ENCODE data around the gene DENND4B. TPM values are rescaled to one million over a fixed set of nuclear protein-coding genes. Genes with fewer than 3 reads are reported as not detected.
A peak's percentile ranks its signal among the peaks of the same experiment; 100 is the strongest.

DENND4B gene
- total and polyA plus RNA-seq, 9 of the 15 experiments (the other 6 are each of a cell fraction or from before 2014, with no cell fraction given): 9.5 to 80.5 (median 23.1) TPM

- TF ChIP-seq, protein P1, sequence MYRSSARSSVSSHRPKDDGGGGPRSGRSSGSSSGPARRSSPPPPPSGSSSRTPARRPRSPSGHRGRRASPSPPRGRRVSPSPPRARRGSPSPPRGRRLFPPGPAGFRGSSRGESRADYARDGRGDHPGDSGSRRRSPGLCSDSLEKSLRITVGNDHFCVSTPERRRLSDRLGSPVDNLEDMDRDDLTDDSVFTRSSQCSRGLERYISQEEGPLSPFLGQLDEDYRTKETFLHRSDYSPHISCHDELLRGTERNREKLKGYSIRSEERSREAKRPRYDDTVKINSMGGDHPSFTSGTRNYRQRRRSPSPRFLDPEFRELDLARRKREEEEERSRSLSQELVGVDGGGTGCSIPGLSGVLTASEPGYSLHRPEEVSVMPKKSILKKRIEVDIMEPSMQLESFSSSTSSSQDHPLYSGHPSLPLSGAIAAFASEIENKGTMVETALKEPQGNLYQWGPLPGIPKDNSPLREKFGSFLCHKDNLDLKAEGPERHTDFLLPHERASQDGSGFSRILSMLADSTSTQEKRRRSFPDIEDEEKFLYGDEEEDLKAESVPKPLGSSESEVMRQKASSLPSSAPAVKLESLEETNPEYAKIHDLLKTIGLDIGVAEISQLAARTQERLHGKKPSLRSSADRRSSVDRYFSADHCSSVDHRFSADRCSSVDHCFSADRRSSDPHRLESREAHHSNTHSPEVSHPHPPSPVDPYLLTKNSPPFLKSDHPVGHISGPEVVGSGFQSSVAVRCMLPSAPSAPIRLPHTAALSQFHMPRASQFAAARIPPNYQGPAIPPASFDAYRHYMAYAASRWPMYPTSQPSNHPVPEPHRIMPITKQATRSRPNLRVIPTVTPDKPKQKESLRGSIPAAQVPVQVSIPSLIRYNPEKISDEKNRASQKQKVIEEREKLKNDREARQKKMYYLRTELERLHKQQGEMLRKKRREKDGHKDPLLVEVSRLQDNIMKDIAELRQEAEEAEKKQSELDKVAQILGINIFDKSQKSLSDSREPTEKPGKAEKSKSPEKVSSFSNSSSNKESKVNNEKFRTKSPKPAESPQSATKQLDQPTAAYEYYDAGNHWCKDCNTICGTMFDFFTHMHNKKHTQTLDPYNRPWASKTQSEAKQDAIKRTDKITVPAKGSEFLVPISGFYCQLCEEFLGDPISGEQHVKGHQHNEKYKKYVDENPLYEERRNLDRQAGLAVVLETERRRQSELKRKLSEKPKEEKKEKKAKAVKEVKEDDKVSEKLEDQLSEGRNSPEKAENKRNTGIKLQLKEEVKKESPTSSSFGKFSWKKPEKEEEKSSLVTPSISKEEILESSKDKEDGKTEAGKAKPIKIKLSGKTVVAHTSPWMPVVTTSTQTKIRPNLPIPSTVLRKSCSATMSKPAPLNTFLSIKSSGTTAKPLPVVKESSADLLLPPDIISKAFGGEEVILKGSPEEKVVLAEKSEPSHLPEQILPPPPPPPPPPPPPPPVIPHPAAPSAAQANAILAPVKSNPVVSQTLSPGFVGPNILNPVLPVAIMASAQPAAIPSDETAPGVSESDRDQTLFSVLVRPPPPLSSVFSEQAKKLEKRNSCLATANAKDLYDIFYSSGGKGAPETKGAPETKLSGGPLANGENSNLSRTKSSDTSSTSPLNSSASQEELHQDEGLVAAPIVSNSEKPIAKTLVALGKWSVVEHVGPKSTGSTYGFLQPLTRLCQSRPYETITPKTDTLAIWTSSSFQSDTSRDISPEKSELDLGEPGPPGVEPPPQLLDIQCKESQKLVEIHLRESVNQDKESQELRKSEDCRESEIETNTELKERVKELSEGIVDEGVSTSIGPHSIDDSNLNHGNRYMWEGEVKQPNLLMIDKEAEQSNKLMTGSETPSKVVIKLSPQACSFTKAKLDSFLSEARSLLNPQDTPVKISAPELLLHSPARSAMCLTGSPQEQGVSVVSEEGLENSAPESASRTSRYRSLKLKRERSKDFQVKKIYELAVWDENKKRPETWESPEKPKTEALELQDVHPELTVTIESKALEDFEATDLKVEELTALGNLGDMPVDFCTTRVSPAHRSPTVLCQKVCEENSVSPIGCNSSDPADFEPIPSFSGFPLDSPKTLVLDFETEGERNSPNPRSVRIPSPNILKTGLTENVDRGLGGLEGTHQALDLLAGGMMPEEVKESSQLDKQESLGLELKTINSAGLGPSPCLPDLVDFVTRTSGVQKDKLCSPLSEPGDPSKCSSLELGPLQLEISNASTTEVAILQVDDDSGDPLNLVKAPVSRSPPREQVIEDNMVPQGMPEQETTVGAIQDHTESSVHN (IDR thresholded peaks at IDR 0.05; ENCODE audit: borderline replicate concordance in 1 of 2, low read depth in 1 of 2): no peak
- TF ChIP-seq, protein P2, sequence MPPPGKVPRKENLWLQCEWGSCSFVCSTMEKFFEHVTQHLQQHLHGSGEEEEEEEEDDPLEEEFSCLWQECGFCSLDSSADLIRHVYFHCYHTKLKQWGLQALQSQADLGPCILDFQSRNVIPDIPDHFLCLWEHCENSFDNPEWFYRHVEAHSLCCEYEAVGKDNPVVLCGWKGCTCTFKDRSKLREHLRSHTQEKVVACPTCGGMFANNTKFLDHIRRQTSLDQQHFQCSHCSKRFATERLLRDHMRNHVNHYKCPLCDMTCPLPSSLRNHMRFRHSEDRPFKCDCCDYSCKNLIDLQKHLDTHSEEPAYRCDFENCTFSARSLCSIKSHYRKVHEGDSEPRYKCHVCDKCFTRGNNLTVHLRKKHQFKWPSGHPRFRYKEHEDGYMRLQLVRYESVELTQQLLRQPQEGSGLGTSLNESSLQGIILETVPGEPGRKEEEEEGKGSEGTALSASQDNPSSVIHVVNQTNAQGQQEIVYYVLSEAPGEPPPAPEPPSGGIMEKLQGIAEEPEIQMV (tag; conservative IDR thresholded peaks at IDR 0.05; ENCODE audit: low read depth): no peak
- TF ChIP-seq, protein P3, sequence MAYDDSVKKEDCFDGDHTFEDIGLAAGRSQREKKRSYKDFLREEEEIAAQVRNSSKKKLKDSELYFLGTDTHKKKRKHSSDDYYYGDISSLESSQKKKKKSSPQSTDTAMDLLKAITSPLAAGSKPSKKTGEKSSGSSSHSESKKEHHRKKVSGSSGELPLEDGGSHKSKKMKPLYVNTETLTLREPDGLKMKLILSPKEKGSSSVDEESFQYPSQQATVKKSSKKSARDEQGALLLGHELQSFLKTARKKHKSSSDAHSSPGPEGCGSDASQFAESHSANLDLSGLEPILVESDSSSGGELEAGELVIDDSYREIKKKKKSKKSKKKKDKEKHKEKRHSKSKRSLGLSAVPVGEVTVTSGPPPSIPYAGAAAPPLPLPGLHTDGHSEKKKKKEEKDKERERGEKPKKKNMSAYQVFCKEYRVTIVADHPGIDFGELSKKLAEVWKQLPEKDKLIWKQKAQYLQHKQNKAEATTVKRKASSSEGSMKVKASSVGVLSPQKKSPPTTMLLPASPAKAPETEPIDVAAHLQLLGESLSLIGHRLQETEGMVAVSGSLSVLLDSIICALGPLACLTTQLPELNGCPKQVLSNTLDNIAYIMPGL (CRISPR knock-in tag; IDR thresholded peaks at IDR 0.05): no peak
- TF ChIP-seq ARID1B (IDR thresholded peaks at IDR 0.05) (peak; percentile 6; the same call in 1 of the 2 replicates), DPF2 (IDR thresholded peaks at IDR 0.05) (no peak; the same call in 1 of the 2 replicates), GTF2E2 (tag; IDR thresholded peaks at IDR 0.05) (no peak), HDAC1 (IDR thresholded peaks at IDR 0.05) (peak in 1 of 2 experiments; percentile 40; a peak in 1 of 4 replicates), U2AF1 (optimal IDR thresholded peaks at IDR 0.05; ENCODE audit: low read depth, low read length) (no peak), NFE2 (IDR thresholded peaks at IDR 0.05; ENCODE audit: low read depth) (no peak), NCOA1 (IDR thresholded peaks at IDR 0.05; ENCODE audit: low read depth) (no peak), RFX5 (IDR thresholded peaks at IDR 0.05; ENCODE audit: low read depth, low read length) (no peak), ETS1 (conservative IDR thresholded peaks at IDR 0.05; ENCODE audit: control insufficient read depth, low read depth, low read length) (0 out of 2 replicates have a peak, but pooled peaks have one; percentile 22)
- TF ChIP-seq, protein P4, sequence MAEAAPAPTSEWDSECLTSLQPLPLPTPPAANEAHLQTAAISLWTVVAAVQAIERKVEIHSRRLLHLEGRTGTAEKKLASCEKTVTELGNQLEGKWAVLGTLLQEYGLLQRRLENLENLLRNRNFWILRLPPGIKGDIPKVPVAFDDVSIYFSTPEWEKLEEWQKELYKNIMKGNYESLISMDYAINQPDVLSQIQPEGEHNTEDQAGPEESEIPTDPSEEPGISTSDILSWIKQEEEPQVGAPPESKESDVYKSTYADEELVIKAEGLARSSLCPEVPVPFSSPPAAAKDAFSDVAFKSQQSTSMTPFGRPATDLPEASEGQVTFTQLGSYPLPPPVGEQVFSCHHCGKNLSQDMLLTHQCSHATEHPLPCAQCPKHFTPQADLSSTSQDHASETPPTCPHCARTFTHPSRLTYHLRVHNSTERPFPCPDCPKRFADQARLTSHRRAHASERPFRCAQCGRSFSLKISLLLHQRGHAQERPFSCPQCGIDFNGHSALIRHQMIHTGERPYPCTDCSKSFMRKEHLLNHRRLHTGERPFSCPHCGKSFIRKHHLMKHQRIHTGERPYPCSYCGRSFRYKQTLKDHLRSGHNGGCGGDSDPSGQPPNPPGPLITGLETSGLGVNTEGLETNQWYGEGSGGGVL (CRISPR knock-in tag; IDR thresholded peaks at IDR 0.05): no peak
These were observed 17.4 kb upstream of the DENND4B start (continued) for GRCh38 chr1:153963850-153964331.

Data from K562 (cell line).